NCI-H187 treated with DMSO at 0.1 percent for 48 hours (cell line): Measurements from ENCODE around the gene TMEM134.
"Not testable (repeated sequence)": the region's sequence is repeated elsewhere in the genome, so short reads cannot be mapped to it uniquely, and the experiment has no call there.

ENCODE experiments used
- DNase-seq: peaks from one replicate; lab custom pipeline; 2025; lab: John Stamatoyannopoulos, UW

The TMEM134 gene

GRCh38 chr11:67468759-67469507 lies at the start of gene TMEM134:
Gene TMEM134 (minus strand): TSS chr11:67469251. CDS start chr11:67469192, 59 bp downstream.
- DNase-seq: no peak

GRCh38 chr11:67517784-67518552 lies 48.9 kb upstream of the TMEM134 start:
- DNase-seq: no peak

GRCh38 chr11:67516806-67517205 lies 47.8 kb upstream of the TMEM134 start:
- no peak for DNase-seq

- DNase-seq: no peak
Observed at GRCh38 chr11:67514116-67514515, 45.1 kb upstream of the TMEM134 start.

DNA sequence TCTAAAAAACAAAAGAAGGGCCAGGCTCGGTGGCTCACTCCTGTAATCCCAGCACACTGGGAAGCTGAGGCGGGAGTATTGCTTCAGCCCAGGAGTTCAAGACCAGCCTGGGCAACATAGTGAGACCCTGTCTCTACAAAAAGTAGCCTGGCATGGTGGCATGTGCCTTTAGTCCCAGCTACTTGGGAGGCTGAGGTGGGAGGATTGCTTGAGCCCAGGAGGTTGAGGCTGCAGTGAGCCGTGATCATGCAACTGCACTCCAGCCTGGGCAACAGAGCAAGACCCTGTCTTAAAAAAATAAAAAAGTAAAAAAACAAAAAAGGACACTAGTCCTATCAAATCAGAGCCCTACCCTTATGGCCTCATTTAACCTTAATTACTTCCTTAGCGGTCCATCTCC lies 42.5 kb upstream of the TMEM134 start:
- not testable (repeated sequence) for DNase-seq

- DNase-seq: no peak
Observed at GRCh38 chr11:67510023-67510345, 40.9 kb upstream of the TMEM134 start.

DNA sequence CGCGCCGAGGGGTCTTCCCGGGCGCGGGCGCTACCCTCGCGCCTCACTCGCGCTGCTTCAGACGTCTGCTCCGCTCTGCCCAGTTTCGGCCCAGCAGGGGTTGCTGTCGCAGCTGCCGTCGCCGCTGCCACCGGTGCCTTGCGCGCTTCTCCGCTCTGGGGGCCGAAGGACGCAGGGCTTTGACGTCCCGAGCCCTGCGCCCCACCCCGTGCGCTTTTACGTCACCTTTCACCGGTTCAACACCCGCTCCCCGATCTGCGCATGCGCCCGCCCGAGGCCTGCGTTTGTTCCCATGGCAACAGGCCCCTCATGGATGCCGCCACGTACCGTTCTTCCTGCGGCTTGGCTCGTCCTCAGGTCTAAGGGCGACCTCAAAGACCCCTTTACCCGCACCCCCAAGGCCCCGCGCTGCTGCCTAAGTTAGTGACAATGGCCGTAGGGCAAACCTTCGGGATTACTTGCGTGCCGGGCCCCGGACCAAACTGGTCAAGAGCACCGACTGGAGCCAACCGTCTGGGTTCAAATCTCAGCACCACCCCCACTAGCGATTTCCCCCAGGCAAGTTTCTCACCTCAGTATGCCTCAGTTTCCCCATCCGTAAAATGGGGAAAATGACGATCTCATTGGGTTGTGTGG lies 39.6 kb upstream of the TMEM134 start:
- DNase-seq: peak; percentile 86

GRCh38 chr11:67507864-67508485 lies 38.9 kb upstream of the TMEM134 start, which contains the start of gene CDK2AP2:
Gene CDK2AP2 (minus strand): TSS chr11:67508162. CDS start chr11:67508082, 80 bp downstream.
- peak; percentile 82 for DNase-seq

GRCh38 chr11:67507242-67507863 lies 38.3 kb upstream of the TMEM134 start:
- DNase-seq: no peak

DNA sequence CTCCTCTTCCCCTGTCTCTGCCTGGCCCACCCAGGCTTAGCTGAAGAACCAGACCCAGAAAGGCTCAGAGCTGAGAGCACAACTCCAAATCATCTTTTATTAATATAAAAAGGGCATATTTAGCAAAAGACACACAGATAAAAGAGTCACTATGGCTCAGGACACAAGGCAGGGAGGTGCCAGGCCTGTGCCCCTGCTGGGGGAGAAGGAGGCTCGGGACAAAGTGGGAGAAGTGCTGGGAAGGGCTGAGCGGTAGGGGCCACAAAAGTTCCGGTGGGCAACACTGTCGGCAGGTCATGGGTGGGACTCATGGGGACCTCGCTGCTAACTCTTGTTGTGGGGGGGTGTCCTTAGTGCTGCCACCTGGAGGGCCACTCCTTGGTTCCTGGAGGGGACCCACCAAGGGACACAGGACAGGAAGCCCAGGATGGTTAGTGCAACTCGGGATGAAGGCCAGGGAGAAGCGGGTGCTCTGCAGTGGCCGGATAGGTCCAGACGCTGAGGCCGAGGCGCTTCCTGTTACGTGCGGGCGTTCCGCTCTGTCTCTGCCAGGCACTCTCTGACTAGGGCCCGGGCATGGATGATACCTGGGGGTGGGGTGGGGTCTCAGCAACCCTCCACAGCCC lies 37.5 kb upstream of the TMEM134 start:
- no peak for DNase-seq

DNA sequence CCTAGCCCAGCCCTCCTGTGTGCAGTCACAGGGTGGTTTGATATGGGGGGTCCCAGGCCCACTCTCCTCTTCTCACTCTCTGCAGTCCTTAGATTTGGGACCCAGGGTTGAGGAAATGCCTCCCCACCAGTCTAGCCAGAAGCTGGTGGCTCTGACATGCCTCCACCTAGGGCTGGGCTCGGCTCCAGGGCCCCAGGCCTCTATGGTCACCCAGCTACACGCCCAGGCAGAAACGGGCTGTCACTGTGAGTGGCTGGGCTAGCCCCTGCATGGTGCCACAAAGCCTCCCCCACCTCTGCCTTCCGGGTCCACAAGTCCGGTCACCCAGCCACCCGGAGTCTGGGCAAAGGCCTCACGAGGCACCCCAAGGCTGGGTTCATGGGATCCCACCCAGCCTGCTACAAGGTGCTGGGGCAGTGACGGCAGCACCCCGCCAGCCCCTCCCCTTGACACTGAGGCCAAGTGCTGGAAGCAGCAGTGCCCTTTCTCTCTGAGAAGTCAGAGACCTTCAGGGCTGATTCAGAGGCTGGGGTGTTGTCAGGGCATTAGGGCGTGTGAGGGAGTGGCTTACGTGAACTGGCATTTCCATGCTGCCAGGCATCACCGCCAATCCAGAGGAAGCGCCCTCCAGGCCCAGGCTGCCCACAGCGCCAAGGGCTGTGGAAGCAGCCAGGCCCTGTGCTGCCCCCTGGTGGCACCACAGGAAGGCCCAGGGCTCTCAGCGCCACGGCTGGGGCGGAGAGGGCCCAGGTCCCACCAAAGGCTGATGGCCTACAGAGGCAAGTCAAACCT lies 36.8 kb upstream of the TMEM134 start:
- DNase-seq: no peak

- no peak for DNase-seq
Observed at GRCh38 chr11:67504950-67505581, 36.0 kb upstream of the TMEM134 start, which contains the start of gene PITPNM1. Gene PITPNM1 (minus strand): TSS chr11:67505363. CDS start chr11:67504180, 1,183 bp downstream.

DNA sequence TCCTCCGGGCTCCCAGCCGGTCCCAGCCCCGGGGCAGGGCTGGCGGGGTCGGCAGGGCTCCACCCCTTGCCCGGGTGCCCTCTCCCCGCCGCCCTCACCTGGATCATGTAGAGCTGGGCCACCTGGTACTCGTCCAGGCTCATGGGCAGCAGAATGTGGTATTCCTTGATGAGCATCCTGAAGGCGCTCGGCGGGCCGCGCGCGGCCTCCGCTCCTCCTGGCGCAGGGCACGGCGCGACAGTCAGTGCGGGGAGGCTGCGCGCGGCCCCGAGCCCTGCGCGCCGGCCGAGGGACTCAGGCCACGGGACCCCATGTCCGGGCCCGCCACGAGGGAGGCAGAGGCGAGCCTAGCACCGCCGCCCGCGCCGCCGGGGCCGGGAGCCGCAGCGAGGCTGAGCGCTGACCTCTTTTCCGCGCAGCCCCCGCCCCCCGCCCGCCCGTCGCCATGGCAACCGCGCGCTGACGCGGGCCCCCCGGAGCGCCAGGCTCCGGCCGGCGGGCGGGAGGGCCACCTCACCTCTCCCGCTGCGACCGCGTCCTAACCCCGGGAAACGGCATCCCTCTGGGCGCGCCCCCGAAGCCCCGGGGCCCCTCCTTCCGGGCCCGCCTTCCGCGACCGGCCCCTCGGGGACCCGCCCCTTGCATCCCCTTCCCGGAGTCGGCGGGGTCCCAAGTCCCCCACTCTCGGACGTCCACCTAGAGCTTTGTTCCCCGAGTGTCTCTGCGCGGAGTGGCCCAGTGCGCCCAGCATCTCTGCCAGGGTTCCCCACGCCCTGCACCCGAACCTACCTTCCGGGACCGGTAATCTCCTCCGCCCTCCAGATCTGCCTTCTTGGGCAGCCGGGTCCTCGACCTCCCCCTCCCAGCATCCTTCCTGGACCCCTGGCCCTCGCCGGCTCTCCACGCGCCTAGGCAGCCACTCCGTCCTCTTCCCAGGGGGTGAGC lies 35.2 kb upstream of the TMEM134 start:
- DNase-seq: no peak

DNA sequence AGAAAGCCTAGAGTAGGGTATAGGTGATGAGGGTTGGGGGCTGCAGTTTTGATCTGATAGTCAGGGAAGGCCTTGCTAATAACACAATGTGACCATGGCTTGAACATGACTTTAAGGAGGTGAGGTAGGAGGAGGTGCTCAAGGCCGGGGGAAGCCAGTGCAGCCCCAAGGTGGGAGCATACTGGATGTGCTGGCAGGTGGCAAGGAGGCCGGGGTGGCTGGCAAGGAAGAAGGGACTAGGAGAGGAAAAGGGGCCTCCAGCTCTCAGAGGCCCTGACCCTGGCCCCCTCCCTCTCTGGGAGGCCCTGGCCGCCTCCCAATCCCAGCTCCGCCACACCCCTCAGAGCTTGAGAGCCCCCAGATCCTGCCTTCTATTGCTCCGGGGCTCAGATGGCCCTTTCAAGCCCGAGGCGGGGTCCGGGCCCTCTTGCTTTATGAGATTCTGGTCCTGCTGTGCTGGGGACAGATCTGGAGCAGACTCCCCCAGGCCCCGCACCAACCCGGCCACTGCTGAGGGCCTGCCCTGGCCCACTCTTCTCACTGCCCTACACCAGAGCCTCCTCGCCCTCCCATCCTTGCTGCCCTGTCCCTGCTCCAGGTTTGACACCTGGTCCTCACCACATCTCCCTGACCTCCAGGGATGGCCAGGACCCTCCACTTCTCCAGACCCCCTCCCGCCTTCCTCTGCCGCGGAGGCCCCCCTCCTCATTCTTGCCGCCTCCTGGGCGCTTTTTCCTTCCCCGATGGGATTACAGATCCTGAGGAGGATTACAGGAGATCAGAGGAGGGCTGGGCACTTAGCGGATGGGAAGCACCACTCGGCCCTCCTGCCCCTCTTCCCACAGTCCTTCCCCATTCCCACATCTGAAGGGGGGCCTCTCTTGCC lies 34.3 kb upstream of the TMEM134 start:
- DNase-seq: no peak

- no peak for DNase-seq
Observed at GRCh38 chr11:67502328-67502979, 33.4 kb upstream of the TMEM134 start.

DNA sequence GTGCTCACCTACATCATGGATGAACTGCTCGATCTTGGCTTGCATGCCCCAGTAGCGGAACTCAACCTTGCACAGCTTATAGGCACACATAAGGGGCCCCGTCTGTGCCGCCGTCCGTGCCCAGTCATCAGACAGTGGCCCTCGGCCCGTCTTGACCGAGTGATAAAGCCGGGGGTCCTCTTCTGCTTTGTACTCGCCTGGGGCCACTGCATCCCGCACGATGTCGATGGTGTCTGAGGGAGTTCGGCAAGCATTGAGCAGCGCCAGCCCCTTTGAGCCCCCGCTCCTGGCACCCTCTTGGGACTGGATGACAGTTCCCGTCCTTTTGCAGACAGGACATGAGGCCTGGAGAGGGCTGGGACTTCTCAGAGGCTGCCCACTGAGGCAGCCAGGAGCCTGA lies 32.8 kb upstream of the TMEM134 start:
- no peak for DNase-seq
